ENCODE measurements around the gene ATP2C2.

ATP2C2 gene

GRCh38 chr16:84321932-84322331 lies 46.4 kb upstream of the ATP2C2 start:
- Histone ChIP-seq H4K20me1 (ENCODE audit: control insufficient read depth, insufficient read depth, low read depth, low read length) (no peaks in the 10 kb centered on the region), H3K36me3 (ENCODE audit: control insufficient read depth, low read length) (no peaks in the 10 kb centered on the region), H3K27me3 (ENCODE audit: control insufficient read depth, low read length) (no peaks in the 10 kb centered on the region), H3K4me2 (ENCODE audit: low read length) (no peak overlapping the region), H3K9me2 (replicated peaks; ENCODE audit: control insufficient read depth, low read length) (no peaks in the 10 kb centered on the region), H3K79me2 (ENCODE audit: control insufficient read depth, low read length) (no peaks in the 10 kb centered on the region), H3K27ac (ENCODE audit: low read depth, low read length) (no peak overlapping the region), H3F3A (ENCODE audit: control insufficient read depth, insufficient read depth) (no peaks in the 10 kb centered on the region), H3K9me3 (ENCODE audit: control insufficient read depth, insufficient read depth, low read length) (no peaks in the 10 kb centered on the region), H3K4me3 (ENCODE audit: low read length) (no peak overlapping the region), H3K4me1 (ENCODE audit: control insufficient read depth, low read length) (no peaks in the 10 kb centered on the region)
- TF ChIP-seq EZH2phosphoT487 (IDR thresholded peaks at IDR 0.05; ENCODE audit: borderline replicate concordance, low read length) (no peak), CTCF (IDR thresholded peaks at IDR 0.05; ENCODE audit: low read depth, low read length, poor library complexity, severe bottlenecking) (no peak)

- Histone ChIP-seq H3K4me1 (ENCODE audit: control insufficient read depth, low read length) (no peaks in the 10 kb centered on the region), H3K79me2 (ENCODE audit: control insufficient read depth, low read length) (no peaks in the 10 kb centered on the region), H3K27me3 (ENCODE audit: control insufficient read depth, low read length) (no peaks in the 10 kb centered on the region), H4K20me1 (ENCODE audit: control insufficient read depth, insufficient read depth, low read depth, low read length) (no peaks in the 10 kb centered on the region), H3K4me3 (ENCODE audit: low read length) (no peak overlapping the region), H3K27ac (ENCODE audit: low read depth, low read length) (no peak overlapping the region), H3K36me3 (ENCODE audit: control insufficient read depth, low read length) (no peaks in the 10 kb centered on the region), H3K9me3 (ENCODE audit: control insufficient read depth, insufficient read depth, low read length) (no peaks in the 10 kb centered on the region), H3F3A (ENCODE audit: control insufficient read depth, insufficient read depth) (no peaks in the 10 kb centered on the region), H3K9me2 (replicated peaks; ENCODE audit: control insufficient read depth, low read length) (no peaks in the 10 kb centered on the region), H3K4me2 (ENCODE audit: low read length) (no peak overlapping the region)
- TF ChIP-seq EZH2phosphoT487 (IDR thresholded peaks at IDR 0.05; ENCODE audit: borderline replicate concordance, low read length): no peak
- TF ChIP-seq CTCF (IDR thresholded peaks at IDR 0.05; ENCODE audit: low read depth, low read length, poor library complexity, severe bottlenecking): no peak
These were observed 45.6 kb upstream of the ATP2C2 start for GRCh38 chr16:84322749-84323148.

GRCh38 chr16:84323606-84324005 lies 44.7 kb upstream of the ATP2C2 start:
- H3K4me2 ChIP-seq (ENCODE audit: low read length): no peak overlapping the region
- no peaks in the 10 kb centered on the region for H3K27me3 ChIP-seq (ENCODE audit: control insufficient read depth, low read length)
- no peak overlapping the region for H3K27ac ChIP-seq (ENCODE audit: low read depth, low read length)
- H3K9me3 ChIP-seq (ENCODE audit: control insufficient read depth, insufficient read depth, low read length): no peaks in the 10 kb centered on the region
- no peak overlapping the region for H3K4me3 ChIP-seq (ENCODE audit: low read length)
- no peaks in the 10 kb centered on the region for H4K20me1 ChIP-seq (ENCODE audit: control insufficient read depth, insufficient read depth, low read depth, low read length)
- TF ChIP-seq CTCF (IDR thresholded peaks at IDR 0.05; ENCODE audit: low read depth, low read length, poor library complexity, severe bottlenecking) (no peak), EZH2phosphoT487 (IDR thresholded peaks at IDR 0.05; ENCODE audit: borderline replicate concordance, low read length) (no peak)
- no peaks in the 10 kb centered on the region for H3K36me3 ChIP-seq (ENCODE audit: control insufficient read depth, low read length)
- no peaks in the 10 kb centered on the region for H3K79me2 ChIP-seq (ENCODE audit: control insufficient read depth, low read length)
- no peaks in the 10 kb centered on the region for H3K4me1 ChIP-seq (ENCODE audit: control insufficient read depth, low read length)
- no peaks in the 10 kb centered on the region for H3K9me2 ChIP-seq (replicated peaks; ENCODE audit: control insufficient read depth, low read length)
- H3F3A ChIP-seq (ENCODE audit: control insufficient read depth, insufficient read depth): no peaks in the 10 kb centered on the region
